ENCODE results near the gene PITPNC1. TPM values are rescaled to one million over a fixed set of nuclear protein-coding genes. Genes with fewer than 3 reads are reported as not detected.

PITPNC1 gene
- total and polyA plus RNA-seq, 2 donors (not counting 1 experiment from before 2014, with no cell fraction given): 4.7 to 26.1 TPM

- DNase-seq (no peak), ATAC-seq (ENCODE audit: low read depth) (no peak)
- ChIA-PET POLR2A (no interaction called here), CTCF (no interaction called here)
- intact Hi-C loops (cut with micrococcal nuclease): loop anchor here (10.0 kb wide), 1 partner anchor 86 kb away; no protein-coding TSS in a partner anchor
- no peaks in the 10 kb centered on the region for H3K36me3 ChIP-seq (replicated peaks in 1 of 2; ENCODE audit: control extremely low read depth in 1 of 2, control insufficient read depth in 1 of 2, extremely low read depth in 1 of 2, insufficient read depth in 2 of 2, low read length in 1 of 2)
- no peaks in the 10 kb centered on the region for H3K9me3 ChIP-seq (ENCODE audit: control extremely low read depth in 1 of 3, control insufficient read depth in 2 of 3, insufficient read depth in 1 of 3, low read length in 2 of 3)
- H3K4me1 ChIP-seq (ENCODE audit: control insufficient read depth in 2 of 2, insufficient read depth in 2 of 2, low read length in 2 of 2): peaks cover 0 to 6% of the 10 kb centered on the region in 2 donors
- H3K27me3 ChIP-seq (replicated peaks in 1 of 4; ENCODE audit: control extremely low read depth in 1 of 4, control insufficient read depth in 3 of 4, insufficient read depth in 4 of 4, low read length in 3 of 4): no peaks in the 10 kb centered on the region
- no peak overlapping the region for H2AFZ ChIP-seq (ENCODE audit: insufficient read depth, low read depth, low read length, poor library complexity, severe bottlenecking)
- 100% methylated on average over 1 of the region's 4 CpGs for WGBS (ENCODE audit: insufficient coverage)
- no peaks in the 10 kb centered on the region for H4K20me1 ChIP-seq (ENCODE audit: control insufficient read depth, insufficient read depth, low read length, poor library complexity, severe bottlenecking)
- no peak overlapping the region for H3K27ac Mint-ChIP-seq
- peaks cover 14% of the 10 kb centered on the region for H3K4me1 Mint-ChIP-seq
- H3K27me3 Mint-ChIP-seq: no peaks in the 10 kb centered on the region
- TF ChIP-seq, protein P1, sequence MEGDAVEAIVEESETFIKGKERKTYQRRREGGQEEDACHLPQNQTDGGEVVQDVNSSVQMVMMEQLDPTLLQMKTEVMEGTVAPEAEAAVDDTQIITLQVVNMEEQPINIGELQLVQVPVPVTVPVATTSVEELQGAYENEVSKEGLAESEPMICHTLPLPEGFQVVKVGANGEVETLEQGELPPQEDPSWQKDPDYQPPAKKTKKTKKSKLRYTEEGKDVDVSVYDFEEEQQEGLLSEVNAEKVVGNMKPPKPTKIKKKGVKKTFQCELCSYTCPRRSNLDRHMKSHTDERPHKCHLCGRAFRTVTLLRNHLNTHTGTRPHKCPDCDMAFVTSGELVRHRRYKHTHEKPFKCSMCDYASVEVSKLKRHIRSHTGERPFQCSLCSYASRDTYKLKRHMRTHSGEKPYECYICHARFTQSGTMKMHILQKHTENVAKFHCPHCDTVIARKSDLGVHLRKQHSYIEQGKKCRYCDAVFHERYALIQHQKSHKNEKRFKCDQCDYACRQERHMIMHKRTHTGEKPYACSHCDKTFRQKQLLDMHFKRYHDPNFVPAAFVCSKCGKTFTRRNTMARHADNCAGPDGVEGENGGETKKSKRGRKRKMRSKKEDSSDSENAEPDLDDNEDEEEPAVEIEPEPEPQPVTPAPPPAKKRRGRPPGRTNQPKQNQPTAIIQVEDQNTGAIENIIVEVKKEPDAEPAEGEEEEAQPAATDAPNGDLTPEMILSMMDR (IDR thresholded peaks at IDR 0.05): no peak
- no peak for TF ChIP-seq EZH2 (IDR thresholded peaks at IDR 0.05; ENCODE audit: borderline replicate concordance, insufficient read depth, low read depth, low read length, poor library complexity, severe bottlenecking)
- H3K79me2 ChIP-seq (ENCODE audit: control insufficient read depth, insufficient read depth, low read length): peaks cover 4% of the 10 kb centered on the region
- no peaks in the 10 kb centered on the region for H3K9me3 Mint-ChIP-seq (ENCODE audit: insufficient read depth)
- H3K4me3 Mint-ChIP-seq: no peak overlapping the region
- H3K9ac ChIP-seq (ENCODE audit: low read length): no peak overlapping the region
- H3K27ac ChIP-seq (ENCODE audit: low read length in 2 of 2): no peak overlapping the region
- no peak overlapping the region for H3K4me3 ChIP-seq (ENCODE audit: control extremely low read depth in 1 of 5, extremely low read depth in 1 of 5, insufficient read depth in 1 of 5, low read depth in 2 of 5, low read length in 4 of 5)
- H3K4me2 ChIP-seq (replicated peaks; ENCODE audit: low read depth, low read length, poor library complexity, severe bottlenecking): no peak overlapping the region
Observed at GRCh38 chr17:67488768-67489167, 111.7 kb downstream of the PITPNC1 start.

DNA sequence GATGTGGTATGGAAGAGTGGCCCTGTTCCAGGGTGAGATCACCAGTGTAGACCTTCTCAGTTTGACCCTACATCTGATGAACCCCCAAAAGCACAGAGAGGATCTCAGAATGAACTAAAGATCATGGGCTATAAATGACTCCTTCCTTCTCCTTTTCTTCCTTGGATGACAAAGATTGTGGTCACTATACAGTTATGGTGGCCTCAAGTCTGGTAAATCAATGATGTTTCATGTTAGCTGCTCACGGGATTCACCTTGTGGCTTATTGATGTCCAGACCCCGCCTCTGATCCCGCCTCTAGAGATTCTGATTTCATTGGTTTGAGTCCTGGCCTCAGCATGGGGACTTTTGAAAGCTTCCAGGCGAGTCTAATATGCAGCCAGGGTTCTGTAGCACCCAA, 112.2 kb downstream of the PITPNC1 start:
- no peak overlapping the region for H3K4me3 Mint-ChIP-seq
- no peaks in the 10 kb centered on the region for H3K36me3 ChIP-seq (replicated peaks in 1 of 2; ENCODE audit: control extremely low read depth in 1 of 2, control insufficient read depth in 1 of 2, extremely low read depth in 1 of 2, insufficient read depth in 2 of 2, low read length in 1 of 2)
- H3K27ac ChIP-seq (ENCODE audit: low read length in 2 of 2): no peak overlapping the region
- no peaks in the 10 kb centered on the region for H3K27me3 Mint-ChIP-seq
- no peak overlapping the region for H2AFZ ChIP-seq (ENCODE audit: insufficient read depth, low read depth, low read length, poor library complexity, severe bottlenecking)
- peaks cover 14% of the 10 kb centered on the region for H3K4me1 Mint-ChIP-seq
- ChIA-PET CTCF (no interaction called here), POLR2A (no interaction called here)
- 78% methylated on average over 4 of the region's 4 CpGs for WGBS (ENCODE audit: insufficient coverage)
- intact Hi-C loops (cut with micrococcal nuclease): loop anchor here (10.0 kb wide), 1 partner anchor 86 kb away; no protein-coding TSS in a partner anchor
- H3K79me2 ChIP-seq (ENCODE audit: control insufficient read depth, insufficient read depth, low read length): peaks cover 4% of the 10 kb centered on the region
- H3K9ac ChIP-seq (ENCODE audit: low read length): no peak overlapping the region
- no peak overlapping the region for H3K4me3 ChIP-seq (ENCODE audit: control extremely low read depth in 1 of 5, extremely low read depth in 1 of 5, insufficient read depth in 1 of 5, low read depth in 2 of 5, low read length in 4 of 5)
- no peaks in the 10 kb centered on the region for H3K9me3 Mint-ChIP-seq (ENCODE audit: insufficient read depth)
- H3K4me1 ChIP-seq (ENCODE audit: control insufficient read depth in 2 of 2, insufficient read depth in 2 of 2, low read length in 2 of 2): peaks cover 0 to 6% of the 10 kb centered on the region in 2 donors
- ATAC-seq (ENCODE audit: low read depth) (no peak), DNase-seq (no peak)
- no peak overlapping the region for H3K27ac Mint-ChIP-seq
- no peak overlapping the region for H3K4me2 ChIP-seq (replicated peaks; ENCODE audit: low read depth, low read length, poor library complexity, severe bottlenecking)
- H3K9me3 ChIP-seq (ENCODE audit: control extremely low read depth in 1 of 3, control insufficient read depth in 2 of 3, insufficient read depth in 1 of 3, low read length in 2 of 3): no peaks in the 10 kb centered on the region
- H4K20me1 ChIP-seq (ENCODE audit: control insufficient read depth, insufficient read depth, low read length, poor library complexity, severe bottlenecking): no peaks in the 10 kb centered on the region
- no peak for TF ChIP-seq EZH2 (IDR thresholded peaks at IDR 0.05; ENCODE audit: borderline replicate concordance, insufficient read depth, low read depth, low read length, poor library complexity, severe bottlenecking)
- TF ChIP-seq, protein P1 (IDR thresholded peaks at IDR 0.05): no peak
- H3K27me3 ChIP-seq (replicated peaks in 1 of 4; ENCODE audit: control extremely low read depth in 1 of 4, control insufficient read depth in 3 of 4, insufficient read depth in 4 of 4, low read length in 3 of 4): no peaks in the 10 kb centered on the region
